ENCODE data around the gene CACNA2D3. TPM values are rescaled to one million over a fixed set of nuclear protein-coding genes. Genes with fewer than 3 reads are reported as not detected.

Gene CACNA2D3
- total RNA-seq, 6 donors from 2014 or later: 2.9 to 16.8 (median 4.9) TPM

GRCh38 chr3:54437271-54437670 is 314.9 kb downstream of the CACNA2D3 start:
- no peak overlapping the region for H3K4me3 ChIP-seq
- no peaks in the 10 kb centered on the region for H3K36me3 ChIP-seq
- DNase-seq (no peak), ATAC-seq (ENCODE audit: low FRiP score in 2 of 2) (no peak)
- no peaks in the 10 kb centered on the region for H3K27me3 ChIP-seq
- no peaks in the 10 kb centered on the region for H3K9me3 ChIP-seq
- no peak overlapping the region for H3K27ac ChIP-seq
- no peaks in the 10 kb centered on the region for H3K4me1 ChIP-seq
- TF ChIP-seq, protein P1, sequence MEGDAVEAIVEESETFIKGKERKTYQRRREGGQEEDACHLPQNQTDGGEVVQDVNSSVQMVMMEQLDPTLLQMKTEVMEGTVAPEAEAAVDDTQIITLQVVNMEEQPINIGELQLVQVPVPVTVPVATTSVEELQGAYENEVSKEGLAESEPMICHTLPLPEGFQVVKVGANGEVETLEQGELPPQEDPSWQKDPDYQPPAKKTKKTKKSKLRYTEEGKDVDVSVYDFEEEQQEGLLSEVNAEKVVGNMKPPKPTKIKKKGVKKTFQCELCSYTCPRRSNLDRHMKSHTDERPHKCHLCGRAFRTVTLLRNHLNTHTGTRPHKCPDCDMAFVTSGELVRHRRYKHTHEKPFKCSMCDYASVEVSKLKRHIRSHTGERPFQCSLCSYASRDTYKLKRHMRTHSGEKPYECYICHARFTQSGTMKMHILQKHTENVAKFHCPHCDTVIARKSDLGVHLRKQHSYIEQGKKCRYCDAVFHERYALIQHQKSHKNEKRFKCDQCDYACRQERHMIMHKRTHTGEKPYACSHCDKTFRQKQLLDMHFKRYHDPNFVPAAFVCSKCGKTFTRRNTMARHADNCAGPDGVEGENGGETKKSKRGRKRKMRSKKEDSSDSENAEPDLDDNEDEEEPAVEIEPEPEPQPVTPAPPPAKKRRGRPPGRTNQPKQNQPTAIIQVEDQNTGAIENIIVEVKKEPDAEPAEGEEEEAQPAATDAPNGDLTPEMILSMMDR (IDR thresholded peaks at IDR 0.05): no peak
- no peak for TF ChIP-seq POLR2A (IDR thresholded peaks at IDR 0.05)
- TF ChIP-seq POLR2AphosphoS5 (IDR thresholded peaks at IDR 0.05): no peak
- TF ChIP-seq EP300 (IDR thresholded peaks at IDR 0.05): no peak
- WGBS, 2 donors: 90 to 95% methylated on average over 2 of the region's 2 CpGs

DNA sequence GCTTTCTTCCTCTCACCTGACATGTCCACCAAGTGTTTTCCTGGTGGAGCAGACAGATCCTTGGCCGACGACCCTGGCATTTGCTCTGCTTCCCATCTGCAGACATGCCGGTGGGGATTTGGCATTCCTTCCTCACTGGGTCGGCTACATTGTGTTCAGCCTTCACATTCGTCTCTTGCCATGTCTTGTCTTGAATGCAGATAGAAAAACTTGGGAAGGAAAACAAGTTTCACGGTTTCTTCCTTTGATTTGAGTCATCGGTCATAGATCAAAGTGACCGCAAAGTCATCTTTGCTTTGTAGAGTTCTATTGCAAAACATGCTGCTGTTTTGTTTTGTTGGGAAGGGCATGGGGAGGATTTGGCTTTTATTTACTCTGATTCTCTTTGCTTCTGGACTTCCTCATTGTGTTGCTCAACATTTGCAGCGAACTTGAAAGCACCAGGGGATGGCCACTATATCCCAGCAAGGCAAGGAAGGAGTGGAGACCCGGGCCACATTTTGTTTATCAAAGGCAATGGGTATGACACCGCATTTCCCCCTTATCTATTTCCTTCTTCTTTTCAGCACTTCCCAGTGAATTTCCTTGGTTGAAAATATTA is 321.3 kb downstream of the CACNA2D3 start:
- Histone ChIP-seq H3K4me3 (no peak overlapping the region), H3K9me3 (no peaks in the 10 kb centered on the region), H3K36me3 (no peaks in the 10 kb centered on the region), H3K27me3 (no peaks in the 10 kb centered on the region), H3K27ac (no peak overlapping the region), H3K4me1 (no peaks in the 10 kb centered on the region)
- 52 to 59% methylated on average over 11 of the region's 11 CpGs for WGBS, 2 donors
- ATAC-seq (ENCODE audit: low FRiP score in 2 of 2): no peak
- TF ChIP-seq EP300 (IDR thresholded peaks at IDR 0.05) (no peak), POLR2AphosphoS5 (IDR thresholded peaks at IDR 0.05) (no peak), POLR2A (IDR thresholded peaks at IDR 0.05) (no peak)
- TF ChIP-seq, protein P1 (IDR thresholded peaks at IDR 0.05): no peak
- no peak for DNase-seq

DNA sequence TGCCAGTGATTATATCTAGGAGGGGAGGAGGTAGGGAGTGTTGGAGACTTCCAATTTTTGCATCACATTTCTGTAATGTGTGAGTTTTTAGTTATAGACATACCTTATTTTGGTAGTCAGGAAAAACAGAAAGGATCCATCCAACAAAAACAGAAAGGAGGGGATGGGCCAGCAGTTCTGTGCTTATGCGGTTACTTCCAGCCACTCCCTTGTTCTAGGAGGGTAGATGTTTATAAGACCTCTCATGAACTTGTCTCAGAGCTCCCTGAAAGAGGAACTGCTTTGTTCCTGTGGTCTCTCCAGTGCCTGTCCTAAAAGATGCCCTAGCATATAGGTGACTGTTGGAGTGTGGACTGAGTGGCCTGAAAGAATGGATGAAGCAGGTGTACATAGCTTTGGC is 323.3 kb downstream of the CACNA2D3 start:
- H3K9me3 ChIP-seq: no peaks in the 10 kb centered on the region
- no peak overlapping the region for H3K4me3 ChIP-seq
- H3K27ac ChIP-seq: no peak overlapping the region
- TF ChIP-seq, protein P1 (IDR thresholded peaks at IDR 0.05): no peak
- no peak for TF ChIP-seq EP300 (IDR thresholded peaks at IDR 0.05)
- DNase-seq (no peak), ATAC-seq (ENCODE audit: low FRiP score in 2 of 2) (no peak)
- H3K36me3 ChIP-seq: no peaks in the 10 kb centered on the region
- no peaks in the 10 kb centered on the region for H3K27me3 ChIP-seq
- no peaks in the 10 kb centered on the region for H3K4me1 ChIP-seq
- WGBS, 2 donors: 67 to 70% methylated on average over 1 of the region's 1 CpG

DNA sequence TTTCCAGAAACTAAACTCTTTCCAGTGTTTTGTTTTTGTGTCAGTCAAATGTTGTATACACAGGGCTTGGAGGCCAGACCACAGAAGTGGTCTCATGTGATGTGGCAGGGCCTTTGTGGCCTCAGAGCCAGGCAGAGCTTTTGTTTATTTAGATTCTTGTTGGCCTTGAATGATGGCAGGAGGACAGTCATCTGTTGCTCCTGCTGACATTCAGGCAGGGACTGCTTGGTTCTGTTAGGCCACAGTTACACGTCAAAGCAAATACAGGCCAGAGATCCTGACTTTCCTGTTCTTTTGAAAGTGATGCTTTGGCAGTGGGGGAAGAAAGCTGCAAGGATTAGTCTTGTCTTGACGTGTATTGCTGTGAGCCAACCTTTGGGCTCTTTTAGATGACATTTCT is 325.1 kb downstream of the CACNA2D3 start:
- WGBS, 2 donors: 56 to 67% methylated on average over 1 to 2 of the region's 2 CpGs
- Histone ChIP-seq H3K9me3 (no peaks in the 10 kb centered on the region), H3K4me3 (no peak overlapping the region), H3K27ac (no peak overlapping the region), H3K36me3 (no peaks in the 10 kb centered on the region), H3K4me1 (no peaks in the 10 kb centered on the region), H3K27me3 (no peaks in the 10 kb centered on the region)
- DNase-seq: no peak
- TF ChIP-seq EP300 (IDR thresholded peaks at IDR 0.05) (no peak), POLR2A (IDR thresholded peaks at IDR 0.05) (no peak), POLR2AphosphoS5 (IDR thresholded peaks at IDR 0.05) (no peak)
- TF ChIP-seq, protein P1 (IDR thresholded peaks at IDR 0.05): no peak
- no peak for ATAC-seq (ENCODE audit: low FRiP score in 2 of 2)

- DNase-seq (no peak), ATAC-seq (ENCODE audit: low FRiP score in 2 of 2) (no peak)
- Histone ChIP-seq H3K27ac (no peak overlapping the region), H3K9me3 (peaks cover 0 to 10% (median 1%) of the 10 kb centered on the region in 4 donors), H3K27me3 (no peaks in the 10 kb centered on the region), H3K4me1 (no peaks in the 10 kb centered on the region), H3K4me3 (no peak overlapping the region), H3K36me3 (no peaks in the 10 kb centered on the region)
- TF ChIP-seq POLR2AphosphoS5 (IDR thresholded peaks at IDR 0.05) (no peak), EP300 (IDR thresholded peaks at IDR 0.05) (no peak), POLR2A (IDR thresholded peaks at IDR 0.05) (no peak)
- TF ChIP-seq, protein P1 (IDR thresholded peaks at IDR 0.05): no peak
- 91 to 93% methylated on average over 3 of the region's 3 CpGs for WGBS, 2 donors
Observed at GRCh38 chr3:54454806-54455205, 332.5 kb downstream of the CACNA2D3 start.

Measured in upper lobe of left lung (tissue), 6 donors.